ENCODE measurements around the gene SZRD1. TPM values are rescaled to one million over a fixed set of nuclear protein-coding genes. Genes with fewer than 3 reads are reported as not detected.
"Not testable (repeated sequence)": the region's sequence is repeated elsewhere in the genome, so short reads cannot be mapped to it uniquely, and the experiment has no call there.

SZRD1 gene, protein sequence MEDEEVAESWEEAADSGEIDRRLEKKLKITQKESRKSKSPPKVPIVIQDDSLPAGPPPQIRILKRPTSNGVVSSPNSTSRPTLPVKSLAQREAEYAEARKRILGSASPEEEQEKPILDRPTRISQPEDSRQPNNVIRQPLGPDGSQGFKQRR
- 212 and 216 TPM in 2 replicates for total RNA-seq

DNA sequence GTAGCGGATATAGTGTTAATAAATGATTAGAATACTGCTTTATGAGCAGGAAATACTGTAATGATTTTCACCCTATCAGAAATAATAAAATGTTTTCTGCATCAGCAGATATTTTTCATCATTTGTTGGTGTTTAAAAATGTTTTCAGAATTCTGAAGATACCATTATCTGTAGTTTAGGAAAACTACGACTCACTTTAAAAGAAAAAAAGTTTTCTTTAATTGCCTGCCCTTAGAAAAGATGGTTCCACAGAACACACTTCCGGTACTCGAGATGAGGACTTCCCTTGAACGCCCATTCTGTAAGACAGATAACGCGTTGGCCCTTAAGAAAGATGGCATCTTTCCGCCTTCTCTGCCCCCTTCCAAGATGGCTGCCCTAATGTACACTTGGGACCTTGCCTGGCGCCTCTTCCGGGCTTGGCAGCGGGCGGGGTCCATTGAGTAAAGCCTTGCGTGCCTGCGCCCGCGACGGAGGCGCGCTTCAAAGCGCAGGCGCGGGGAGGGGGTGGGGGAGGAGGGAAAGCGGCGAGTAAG, at the start of gene SZRD1:
Gene SZRD1 (plus strand): TSS at position 521 of the 536 bp plus-strand sequence. CDS start 16 bp downstream, outside the sequence.
- peaks cover 7% of the 10 kb centered on the region for H3K36me3 Mint-ChIP-seq (ENCODE audit: low read depth)
- peak within 1 kb of the TSS; percentile 96 for H3K4me3 Mint-ChIP-seq
- peaks cover 38% of the 10 kb centered on the region for H3K4me1 Mint-ChIP-seq (ENCODE audit: low read depth)
- DNase-seq (ENCODE audit: low spot score) = peak; percentile 94
- no peaks in the 10 kb centered on the region for H3K9me3 Mint-ChIP-seq
- peak within 1 kb of the TSS; percentile 99 for H3K27ac Mint-ChIP-seq
- peaks cover 3% of the 10 kb centered on the region for H3K27me3 Mint-ChIP-seq (ENCODE audit: insufficient read depth)
- intact Hi-C loops (cut with micrococcal nuclease) = loop anchor here (1.0 to 5.0 kb wide), 13 partner anchors 14 to 842 kb away; partner anchors contain the start of genes CASP9, CPLANE2, DDI2 and FBXO42

DNA sequence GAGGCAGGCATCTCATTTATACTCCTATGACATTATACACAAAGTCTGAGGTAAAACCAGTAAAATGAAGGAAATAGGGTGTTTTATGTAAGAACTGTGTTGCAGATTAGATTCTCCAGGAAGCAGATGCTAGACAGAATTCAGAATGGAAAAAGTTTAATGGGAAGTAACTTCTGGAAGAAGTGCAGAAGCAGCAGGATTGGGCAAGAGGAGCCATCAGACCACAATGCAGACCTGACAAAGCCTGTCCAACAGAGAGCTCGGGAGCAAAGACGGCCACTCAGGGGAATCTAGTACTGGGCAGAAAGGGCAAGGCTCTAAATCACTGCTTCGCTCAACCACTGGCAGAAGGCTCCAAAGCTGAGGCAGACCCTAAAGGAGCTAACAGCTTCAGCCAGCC, 48.5 kb upstream of the SZRD1 start:
- DNase-seq (ENCODE audit: low spot score) = no peak
- intact Hi-C loops (cut with micrococcal nuclease) = no loop called here
- Mint-ChIP-seq H3K9me3 (no peaks in the 10 kb centered on the region), H3K27me3 (ENCODE audit: insufficient read depth) (no peaks in the 10 kb centered on the region), H3K27ac (no peak overlapping the region), H3K4me3 (no peak overlapping the region), H3K36me3 (ENCODE audit: low read depth) (peaks cover 6% of the 10 kb centered on the region), H3K4me1 (ENCODE audit: low read depth) (no peaks in the 10 kb centered on the region)

DNA sequence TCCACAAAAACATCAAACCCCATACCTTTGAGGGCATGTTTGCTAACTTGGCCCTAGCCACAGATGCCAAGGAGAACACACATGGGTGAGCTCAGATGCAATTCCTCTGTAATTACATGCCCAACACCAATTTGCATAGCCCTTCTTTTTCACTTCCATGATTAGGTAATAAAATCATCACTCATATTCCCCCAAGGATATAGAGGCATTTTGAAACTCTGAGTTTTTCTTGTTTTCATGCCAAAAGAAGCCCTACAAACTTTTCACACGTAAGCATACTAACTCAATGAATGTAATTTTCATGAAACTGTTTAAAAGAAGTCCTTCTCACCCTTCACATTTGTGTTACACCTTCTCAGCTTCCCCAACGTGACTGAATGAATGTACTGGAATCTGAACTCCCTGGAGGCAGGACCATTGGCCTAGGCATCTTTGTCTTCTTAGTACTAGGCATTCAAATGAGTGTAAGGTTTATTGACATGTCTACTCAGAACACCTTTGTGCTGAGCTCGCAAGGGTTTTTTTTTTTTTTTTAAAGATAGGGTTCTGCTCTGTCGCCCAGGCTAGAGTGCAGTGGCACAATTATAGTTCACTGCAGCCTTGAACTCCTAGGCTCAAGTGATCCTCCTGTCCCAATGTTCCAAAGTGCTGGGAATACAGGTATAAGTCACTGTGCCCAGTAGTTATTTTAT, 45.7 kb upstream of the SZRD1 start:
- no peak overlapping the region for H3K27ac Mint-ChIP-seq
- H3K4me1 Mint-ChIP-seq (ENCODE audit: low read depth) = no peaks in the 10 kb centered on the region
- H3K27me3 Mint-ChIP-seq (ENCODE audit: insufficient read depth) = no peaks in the 10 kb centered on the region
- no peaks in the 10 kb centered on the region for H3K9me3 Mint-ChIP-seq
- no peak overlapping the region for H3K4me3 Mint-ChIP-seq
- intact Hi-C loops (cut with micrococcal nuclease) = no loop called here
- peaks cover 1% of the 10 kb centered on the region for H3K36me3 Mint-ChIP-seq (ENCODE audit: low read depth)
- no peak for DNase-seq (ENCODE audit: low spot score)

DNA sequence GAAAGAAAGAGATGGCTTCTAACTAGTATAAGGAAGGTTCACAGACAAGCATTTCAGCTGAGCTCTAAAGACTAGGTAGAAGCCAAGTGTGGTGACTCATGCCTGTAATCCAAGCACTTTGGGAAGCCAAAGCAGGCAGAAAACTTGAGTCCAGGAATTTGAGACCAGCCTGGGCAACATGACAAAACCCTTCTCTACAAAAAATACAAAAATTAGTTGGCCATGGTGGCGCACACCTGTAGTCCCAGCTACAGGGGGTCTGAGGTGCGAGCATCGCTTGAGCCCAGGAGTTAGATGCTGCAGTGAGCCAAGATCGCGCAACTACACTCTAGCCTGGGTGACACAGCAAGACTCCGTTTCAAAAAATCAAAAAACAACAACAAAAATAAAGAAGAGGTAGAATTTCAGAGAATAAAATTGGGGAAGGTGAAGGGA, 42.6 kb upstream of the SZRD1 start:
- no peaks in the 10 kb centered on the region for H3K27me3 Mint-ChIP-seq (ENCODE audit: insufficient read depth)
- H3K9me3 Mint-ChIP-seq = no peaks in the 10 kb centered on the region
- H3K27ac Mint-ChIP-seq = no peak overlapping the region
- intact Hi-C loops (cut with micrococcal nuclease) = no loop called here
- no peak for DNase-seq (ENCODE audit: low spot score)
- H3K4me1 Mint-ChIP-seq (ENCODE audit: low read depth) = peaks cover 6% of the 10 kb centered on the region
- no peak overlapping the region for H3K4me3 Mint-ChIP-seq
- peaks cover 5% of the 10 kb centered on the region for H3K36me3 Mint-ChIP-seq (ENCODE audit: low read depth)

DNA sequence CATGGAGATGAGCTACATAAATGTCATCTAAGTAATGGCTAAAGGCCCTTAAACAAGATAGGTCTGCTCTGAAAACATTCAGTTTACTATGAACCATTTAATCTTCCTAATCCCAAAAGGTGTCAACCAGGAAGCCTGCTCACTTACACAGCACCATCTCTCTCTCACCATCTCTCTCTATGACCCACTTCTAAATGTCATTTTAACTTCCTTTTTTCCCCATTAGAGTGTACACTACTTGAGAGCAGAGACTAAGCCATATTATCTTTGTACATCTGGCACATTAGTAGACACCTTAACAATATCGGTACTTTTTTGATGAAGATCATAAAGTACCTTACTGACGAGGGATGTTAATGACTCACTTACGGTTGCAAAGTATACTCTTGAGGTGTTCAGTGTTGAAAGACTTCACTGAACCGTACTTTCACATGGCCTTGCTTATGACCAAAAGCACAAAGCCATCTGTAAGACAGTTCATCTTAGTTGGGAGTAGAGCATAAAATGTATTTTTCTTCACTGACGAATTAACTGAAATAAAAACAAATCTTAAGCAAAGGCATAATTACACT, 40.1 kb upstream of the SZRD1 start:
- H3K4me3 Mint-ChIP-seq = no peak overlapping the region
- peaks cover 6% of the 10 kb centered on the region for H3K4me1 Mint-ChIP-seq (ENCODE audit: low read depth)
- no peaks in the 10 kb centered on the region for H3K9me3 Mint-ChIP-seq
- peaks cover 5% of the 10 kb centered on the region for H3K36me3 Mint-ChIP-seq (ENCODE audit: low read depth)
- H3K27me3 Mint-ChIP-seq (ENCODE audit: insufficient read depth) = no peaks in the 10 kb centered on the region
- intact Hi-C loops (cut with micrococcal nuclease) = no loop called here
- DNase-seq (ENCODE audit: low spot score) = no peak
- H3K27ac Mint-ChIP-seq = no peak overlapping the region

DNA sequence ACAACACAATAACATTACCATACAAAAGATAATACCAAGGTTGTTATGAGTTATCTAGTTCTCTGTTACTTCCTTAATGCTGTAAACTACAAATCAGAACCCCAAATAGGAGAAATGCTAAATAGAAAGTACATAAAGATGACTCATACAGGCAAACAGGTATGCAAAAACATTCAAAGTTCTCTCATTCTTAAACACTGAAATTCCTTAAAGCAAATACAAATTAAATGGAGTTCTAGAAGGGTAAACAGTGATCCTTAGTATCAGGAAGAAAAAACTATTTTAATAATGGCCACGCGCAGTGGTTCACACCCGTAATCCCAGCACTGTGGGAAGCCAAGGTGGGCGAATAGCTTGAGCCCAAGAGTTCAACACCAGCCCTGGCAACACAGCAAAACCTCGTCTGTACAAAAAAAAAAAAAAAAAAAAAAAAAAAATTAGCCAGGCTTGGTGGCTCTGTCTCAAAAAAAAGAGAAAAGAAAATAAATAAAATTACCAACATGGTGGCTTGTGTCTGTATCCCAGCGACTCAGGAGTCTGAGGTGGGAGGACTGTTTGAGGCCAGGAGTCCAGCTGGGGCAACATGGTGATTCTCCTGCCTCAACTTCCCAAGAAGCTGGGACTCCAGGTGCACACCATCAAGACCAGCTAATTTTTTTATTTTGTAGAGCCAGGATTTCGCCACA, 32.2 kb upstream of the SZRD1 start:
- Mint-ChIP-seq H3K9me3 (no peaks in the 10 kb centered on the region), H3K4me3 (no peak overlapping the region), H3K27me3 (ENCODE audit: insufficient read depth) (no peaks in the 10 kb centered on the region), H3K27ac (no peak overlapping the region), H3K36me3 (ENCODE audit: low read depth) (peaks cover 2% of the 10 kb centered on the region), H3K4me1 (ENCODE audit: low read depth) (peaks cover 9% of the 10 kb centered on the region)
- intact Hi-C loops (cut with micrococcal nuclease) = no loop called here
- no peak for DNase-seq (ENCODE audit: low spot score)

DNA sequence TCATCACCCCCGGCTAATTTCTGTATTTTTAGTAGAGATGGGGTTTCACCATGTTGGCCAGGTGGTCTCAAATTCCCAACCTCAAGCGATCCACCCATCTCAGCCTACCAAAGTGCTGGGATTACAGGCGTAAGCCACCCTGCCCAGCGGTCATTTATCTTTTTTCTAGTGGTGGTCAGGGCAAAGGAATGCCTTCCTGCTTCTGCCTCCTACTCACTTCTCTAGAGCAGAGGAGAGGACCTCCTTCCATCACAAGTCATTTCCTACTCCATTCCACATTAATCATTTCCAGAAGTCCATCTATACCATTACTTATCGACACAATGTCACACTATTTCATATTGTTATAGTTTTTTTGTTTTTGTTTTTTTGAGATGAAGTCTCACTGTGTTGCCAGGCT, 28.1 kb upstream of the SZRD1 start:
- Mint-ChIP-seq H3K27me3 (ENCODE audit: insufficient read depth) (no peaks in the 10 kb centered on the region), H3K4me3 (no peak overlapping the region), H3K36me3 (ENCODE audit: low read depth) (peaks cover 2% of the 10 kb centered on the region), H3K4me1 (ENCODE audit: low read depth) (peaks cover 5% of the 10 kb centered on the region), H3K9me3 (no peaks in the 10 kb centered on the region), H3K27ac (no peak overlapping the region)
- intact Hi-C loops (cut with micrococcal nuclease) = no loop called here
- no peak for DNase-seq (ENCODE audit: low spot score)

DNA sequence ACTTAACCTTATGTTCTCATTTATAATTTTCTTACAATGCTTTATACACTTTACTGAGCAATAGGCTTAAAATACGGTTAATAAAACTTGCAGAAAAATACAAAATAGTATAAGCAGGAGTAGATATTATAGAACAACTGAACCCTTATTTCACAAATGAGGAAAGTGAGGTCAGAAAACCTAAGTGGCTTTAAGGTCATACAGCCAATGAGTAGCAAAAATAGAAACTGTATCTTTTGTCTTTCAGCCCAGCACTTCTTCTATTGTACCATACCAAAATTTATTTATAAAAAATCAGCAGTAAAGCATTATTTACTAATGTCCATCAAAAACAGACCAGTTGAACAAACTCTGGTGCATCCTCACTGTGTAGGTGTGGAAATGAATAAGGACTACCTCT, 26.4 kb upstream of the SZRD1 start:
- no peak for DNase-seq (ENCODE audit: low spot score)
- no peaks in the 10 kb centered on the region for H3K9me3 Mint-ChIP-seq
- H3K4me1 Mint-ChIP-seq (ENCODE audit: low read depth) = no peaks in the 10 kb centered on the region
- no peak overlapping the region for H3K27ac Mint-ChIP-seq
- no peak overlapping the region for H3K4me3 Mint-ChIP-seq
- H3K36me3 Mint-ChIP-seq (ENCODE audit: low read depth) = peaks cover 2% of the 10 kb centered on the region
- intact Hi-C loops (cut with micrococcal nuclease) = no loop called here
- H3K27me3 Mint-ChIP-seq (ENCODE audit: insufficient read depth) = no peaks in the 10 kb centered on the region

DNA sequence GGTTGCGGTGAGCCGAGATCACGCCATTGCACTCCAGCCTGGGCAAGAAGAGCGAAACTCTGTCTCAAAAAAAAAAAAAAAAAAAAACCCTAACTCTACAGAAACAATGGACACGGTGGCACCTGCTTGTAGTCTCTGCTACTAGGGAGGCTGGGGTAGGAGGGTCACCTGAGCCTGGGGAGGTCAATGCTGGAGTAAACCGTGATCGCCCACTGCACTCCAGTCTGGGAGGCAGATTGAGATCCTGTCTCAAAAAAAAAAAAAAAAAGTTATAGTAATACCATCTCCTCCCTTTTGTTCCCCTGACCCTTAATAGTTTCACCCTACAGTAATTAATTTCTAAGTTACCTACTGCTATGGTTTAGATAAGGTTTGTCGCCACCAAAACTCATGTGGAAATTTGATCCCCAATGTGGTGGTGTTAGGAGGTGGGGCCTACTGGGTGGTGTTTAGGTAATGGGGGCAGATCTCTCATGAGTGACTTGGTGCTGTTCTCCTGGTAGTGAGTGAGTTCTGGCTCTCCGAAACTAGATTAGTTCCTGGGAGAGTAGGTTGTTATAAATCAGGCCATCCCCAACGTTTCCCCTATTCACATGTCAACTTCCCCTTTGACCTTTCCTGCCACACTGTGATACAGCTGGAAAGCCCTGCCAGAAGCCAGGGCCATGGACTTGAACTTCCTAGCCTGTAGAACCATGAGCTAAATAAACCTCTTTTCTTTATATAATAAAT, 24.5 kb upstream of the SZRD1 start:
- H3K9me3 Mint-ChIP-seq = no peaks in the 10 kb centered on the region
- H3K27ac Mint-ChIP-seq = no peak overlapping the region
- H3K36me3 Mint-ChIP-seq (ENCODE audit: low read depth) = peaks cover 4% of the 10 kb centered on the region
- intact Hi-C loops (cut with micrococcal nuclease) = no loop called here
- no peaks in the 10 kb centered on the region for H3K4me1 Mint-ChIP-seq (ENCODE audit: low read depth)
- no peak overlapping the region for H3K4me3 Mint-ChIP-seq
- no peak for DNase-seq (ENCODE audit: low spot score)
- H3K27me3 Mint-ChIP-seq (ENCODE audit: insufficient read depth) = no peaks in the 10 kb centered on the region

DNA sequence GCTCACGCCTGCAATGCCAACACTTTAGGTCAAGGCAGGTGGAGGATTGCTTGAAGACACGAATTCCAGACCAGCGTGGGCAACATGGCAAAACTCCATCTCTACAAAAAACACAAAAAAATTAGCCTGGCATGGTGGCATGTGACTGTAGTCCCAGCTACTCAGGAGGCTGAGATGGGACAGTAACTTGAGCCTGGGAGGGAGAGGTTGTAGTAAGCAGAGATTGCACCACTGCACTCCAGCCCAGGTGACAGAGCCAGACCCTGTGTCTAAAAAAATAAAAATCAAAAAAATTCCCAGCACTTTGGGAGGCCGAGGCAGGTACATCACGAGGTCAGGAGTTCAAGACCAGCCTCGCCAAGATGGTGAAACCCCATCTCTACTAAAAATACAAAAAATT, 23.8 kb upstream of the SZRD1 start:
- H3K4me3 Mint-ChIP-seq; H3K4me1 Mint-ChIP-seq (ENCODE audit: low read depth); H3K9me3 Mint-ChIP-seq; DNase-seq (ENCODE audit: low spot score); H3K27me3 Mint-ChIP-seq (ENCODE audit: insufficient read depth); H3K36me3 Mint-ChIP-seq (ENCODE audit: low read depth); H3K27ac Mint-ChIP-seq; intact Hi-C loops (cut with micrococcal nuclease): not testable (repeated sequence)

DNA sequence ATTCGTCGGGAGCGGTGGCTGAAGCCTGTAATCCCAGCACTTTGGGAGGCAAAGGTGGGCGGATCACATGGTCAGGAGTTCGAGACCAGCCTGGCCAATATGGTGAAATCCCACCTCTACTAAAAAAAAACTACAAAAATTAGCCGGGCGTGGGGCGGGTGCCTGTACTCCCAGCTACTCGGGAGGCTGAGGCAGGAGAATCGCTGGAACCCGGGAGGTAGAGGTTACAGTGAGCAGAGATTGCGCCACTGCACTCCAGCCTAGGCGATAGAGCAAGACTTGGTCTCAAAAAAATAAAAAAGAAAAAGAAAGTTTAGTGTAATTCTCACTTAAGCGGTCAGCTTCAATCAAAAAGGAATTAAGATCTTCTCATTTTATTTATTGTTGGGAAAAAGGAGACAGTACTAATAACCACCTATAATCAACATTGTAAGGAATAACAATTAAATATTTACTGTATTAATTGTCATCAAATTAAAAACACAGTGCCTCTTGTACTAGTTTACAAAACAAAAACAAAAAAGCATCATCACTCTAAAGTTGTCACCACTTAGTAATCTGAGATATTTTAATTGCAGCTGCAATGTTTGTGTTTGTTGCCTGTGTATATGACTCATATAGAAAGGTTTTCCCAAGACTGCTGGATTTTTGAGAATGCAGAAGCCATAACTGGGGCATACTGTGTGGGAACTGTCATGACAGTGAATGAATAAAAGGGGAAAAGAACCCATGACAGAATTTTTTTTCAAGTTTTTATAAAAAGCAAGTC, 18.4 kb upstream of the SZRD1 start:
- Mint-ChIP-seq H3K4me1 (ENCODE audit: low read depth) (peaks cover 29% of the 10 kb centered on the region), H3K27ac (no peak overlapping the region), H3K36me3 (ENCODE audit: low read depth) (peaks cover 7% of the 10 kb centered on the region), H3K9me3 (no peaks in the 10 kb centered on the region), H3K4me3 (no peak overlapping the region), H3K27me3 (ENCODE audit: insufficient read depth) (no peaks in the 10 kb centered on the region)
- no peak for DNase-seq (ENCODE audit: low spot score)
- intact Hi-C loops (cut with micrococcal nuclease) = no loop called here
